Posterior vena cava (tissue), 2 donors: ENCODE data around the gene HDDC3. TPM values are rescaled to one million over a fixed set of nuclear protein-coding genes. Genes with fewer than 3 reads are reported as not detected.

Source experiments
- DNase-seq: peaks from one replicate; pipeline ENCODE4 v3.0.0-alpha.2; 2020; ENCODE audit warnings: low spot score
- intact Hi-C, 2 donors: fragments of 100-400 bp; cut with DNase I; formaldehyde crosslinking; loops; one replicate each; pipeline versions ENCODE4 v1.14.1 to v1.14.2; 2022 to 2023
- total RNA-seq, 2 donors: library from RNA; stranded (reverse); fragmentation: NEBNext Ultra II Directional; extraction: Animal tissue kit (Norgen Biotek cat#: 25700); gene quantifications; one replicate each; pipeline ENCODE4 v1.2.1, GENCODE V29; 2021
- donor health status: DM: yes; HTN: yes; CAD: no.
- donor health status: DM: yes; HTN: yes; CAD: no.

The HDDC3 gene
- total RNA-seq, 2 donors from 2014 or later = 5.9 to 8.6 TPM

- DNase-seq = no peak
- intact Hi-C loops = loop anchor here in 1 of 2 donors (5.0 kb wide), 2 partner anchors 82 to 317 kb away; no protein-coding TSS in a partner anchor
Measured at GRCh38 chr15:90955624-90956273, 23.4 kb upstream of the HDDC3 start.

GRCh38 chr15:90954712-90955623 is 22.6 kb upstream of the HDDC3 start, which contains the start of gene RCCD1:
RCCD1 (plus strand) TSS chr15:90954884; CDS start chr15:90956735, 1,851 bp downstream.
- peak; percentile 98 for DNase-seq
- intact Hi-C loops = loop anchor here in 1 of 2 donors (5.0 kb wide), 2 partner anchors 82 to 317 kb away; no protein-coding TSS in a partner anchor

GRCh38 chr15:90953947-90954711 is 21.8 kb upstream of the HDDC3 start:
- DNase-seq = no peak
- intact Hi-C loops = no loop called here

- no peak for DNase-seq
- intact Hi-C loops = no loop called here
Measured at GRCh38 chr15:90952901-90953677, 20.7 kb upstream of the HDDC3 start.

- intact Hi-C loops = no loop called here
- DNase-seq = no peak
Measured at GRCh38 chr15:90950676-90951075, 18.3 kb upstream of the HDDC3 start.

GRCh38 chr15:90949979-90950675 is 17.8 kb upstream of the HDDC3 start:
- no peak for DNase-seq
- intact Hi-C loops = loop anchor here in 1 of 2 donors (10.0 kb wide), 1 partner anchor 65 kb away; the partner anchor contains the start of gene FES

- DNase-seq = no peak
- intact Hi-C loops = loop anchor here in 1 of 2 donors (10.0 kb wide), 1 partner anchor 64 kb away; the partner anchor contains the start of gene FES
Measured at GRCh38 chr15:90948506-90948905, 16.2 kb upstream of the HDDC3 start.

GRCh38 chr15:90947577-90948357 is 15.4 kb upstream of the HDDC3 start:
- no peak for DNase-seq
- intact Hi-C loops = loop anchor here in 1 of 2 donors (10.0 kb wide), 1 partner anchor 63 kb away; the partner anchor contains the start of gene FES

GRCh38 chr15:90946941-90947576 is 14.7 kb upstream of the HDDC3 start:
- intact Hi-C loops = loop anchor here in 1 of 2 donors (10.0 kb wide), 1 partner anchor 62 kb away; the partner anchor contains the start of gene FES
- DNase-seq = no peak

- intact Hi-C loops = loop anchor here in 1 of 2 donors (10.0 kb wide), 1 partner anchor 62 kb away; the partner anchor contains the start of gene FES
- no peak for DNase-seq
Measured at GRCh38 chr15:90946538-90946937, 14.2 kb upstream of the HDDC3 start.

GRCh38 chr15:90945091-90945490 is 12.7 kb upstream of the HDDC3 start:
- DNase-seq = no peak
- intact Hi-C loops = loop anchor here in 1 of 2 donors (10.0 kb wide), 1 partner anchor 60 kb away; the partner anchor contains the start of gene FES

GRCh38 chr15:90942354-90943120 is 10.2 kb upstream of the HDDC3 start:
- intact Hi-C loops = loop anchor here in 1 of 2 donors (10.0 kb wide), 1 partner anchor 58 kb away; the partner anchor contains the start of gene FES
- no peak for DNase-seq

GRCh38 chr15:90941038-90941437 is 8.7 kb upstream of the HDDC3 start:
- intact Hi-C loops = loop anchor here in 1 of 2 donors (10.0 kb wide), 1 partner anchor 56 kb away; the partner anchor contains the start of gene FES
- no peak for DNase-seq

GRCh38 chr15:90939756-90940155 is 7.4 kb upstream of the HDDC3 start:
- no peak for DNase-seq
- intact Hi-C loops = loop anchor here in 1 of 2 donors (10.0 kb wide), 1 partner anchor 55 kb away; the partner anchor contains the start of gene FES

- intact Hi-C loops = no loop called here
Measured at GRCh38 chr15:90938261-90938660, 5.9 kb upstream of the HDDC3 start.

More at GRCh38 chr15:90938261-90938660, 5.9 kb upstream of the HDDC3 start:
- no peak for DNase-seq
